DMS 273 treated with DMSO at 0.1 percent for 48 hours (cell line): ENCODE measurements around the gene LYSMD3.

Source experiments
- DNase-seq: peaks from one replicate; lab custom pipeline; 2025; lab: John Stamatoyannopoulos, UW

The LYSMD3 gene

DNA sequence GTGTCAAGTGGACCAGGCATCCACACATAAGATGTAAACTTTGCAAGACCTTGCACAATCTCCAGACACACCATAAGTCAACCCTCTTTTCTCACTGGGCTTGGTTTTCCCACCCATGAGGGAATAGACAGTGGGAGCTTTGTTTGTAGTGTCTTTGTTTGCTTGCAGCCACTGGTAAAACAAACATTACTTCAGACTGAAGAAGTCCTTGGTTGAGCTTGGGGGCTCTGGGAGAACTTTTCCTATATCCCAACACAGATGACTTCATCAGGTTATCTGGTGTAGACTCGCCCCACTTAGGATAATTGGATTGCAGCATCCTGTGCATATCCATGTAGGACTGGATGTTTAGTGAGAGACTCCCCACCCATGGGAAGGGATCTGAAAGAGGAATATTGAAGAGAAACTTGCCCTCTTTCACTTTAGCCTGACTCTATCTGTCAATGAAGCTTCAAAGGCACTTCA lies 17.7 kb upstream of the LYSMD3 start:
- no peak for DNase-seq

DNA sequence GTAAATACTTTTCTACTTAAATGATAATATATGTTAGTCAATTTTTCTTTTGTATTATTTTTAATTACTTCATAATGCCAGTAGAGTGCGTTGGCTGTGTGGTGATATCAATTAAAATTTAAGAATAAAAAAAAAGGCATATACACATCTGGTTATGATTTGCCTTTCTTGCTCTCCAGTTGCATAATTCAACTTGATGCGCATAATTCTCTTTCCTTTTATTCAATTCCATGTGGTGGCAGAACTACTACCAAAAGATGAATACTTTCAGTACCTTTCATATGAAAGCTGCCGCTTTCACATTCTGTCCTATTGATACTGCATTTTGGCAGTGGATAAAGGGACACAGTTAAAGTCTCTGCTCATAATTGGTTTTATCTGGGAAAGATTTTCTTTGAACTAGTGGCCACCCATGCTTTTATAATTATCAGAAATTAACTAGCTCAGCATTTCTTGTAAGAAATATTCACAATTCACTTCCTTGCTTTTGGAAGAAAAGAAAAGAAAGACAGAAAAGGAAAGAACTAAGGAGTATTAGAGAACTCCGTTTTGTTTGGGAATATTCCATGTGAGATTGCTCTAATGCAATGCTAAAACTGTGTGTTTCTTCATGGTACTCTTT lies 16.9 kb upstream of the LYSMD3 start:
- no peak for DNase-seq

DNA sequence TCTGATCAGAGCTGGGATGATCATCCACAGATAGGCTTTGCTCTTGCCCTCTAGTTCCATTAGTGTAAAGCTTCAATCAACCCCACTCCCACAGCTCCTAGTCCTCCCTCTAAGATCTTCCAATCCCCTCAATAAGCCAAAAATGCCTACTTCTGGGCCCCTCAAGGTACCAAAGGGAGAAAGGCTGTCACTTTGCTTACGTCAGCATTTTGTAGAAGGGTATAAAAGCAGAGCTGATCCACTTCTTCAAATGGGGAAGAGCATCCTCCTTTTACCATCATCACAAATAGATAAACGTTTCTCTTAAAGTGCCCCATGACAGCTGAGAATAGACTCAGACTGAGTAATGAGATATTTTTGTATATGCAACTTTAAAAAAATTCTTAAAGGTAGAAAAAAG lies 16.1 kb upstream of the LYSMD3 start:
- no peak for DNase-seq

DNA sequence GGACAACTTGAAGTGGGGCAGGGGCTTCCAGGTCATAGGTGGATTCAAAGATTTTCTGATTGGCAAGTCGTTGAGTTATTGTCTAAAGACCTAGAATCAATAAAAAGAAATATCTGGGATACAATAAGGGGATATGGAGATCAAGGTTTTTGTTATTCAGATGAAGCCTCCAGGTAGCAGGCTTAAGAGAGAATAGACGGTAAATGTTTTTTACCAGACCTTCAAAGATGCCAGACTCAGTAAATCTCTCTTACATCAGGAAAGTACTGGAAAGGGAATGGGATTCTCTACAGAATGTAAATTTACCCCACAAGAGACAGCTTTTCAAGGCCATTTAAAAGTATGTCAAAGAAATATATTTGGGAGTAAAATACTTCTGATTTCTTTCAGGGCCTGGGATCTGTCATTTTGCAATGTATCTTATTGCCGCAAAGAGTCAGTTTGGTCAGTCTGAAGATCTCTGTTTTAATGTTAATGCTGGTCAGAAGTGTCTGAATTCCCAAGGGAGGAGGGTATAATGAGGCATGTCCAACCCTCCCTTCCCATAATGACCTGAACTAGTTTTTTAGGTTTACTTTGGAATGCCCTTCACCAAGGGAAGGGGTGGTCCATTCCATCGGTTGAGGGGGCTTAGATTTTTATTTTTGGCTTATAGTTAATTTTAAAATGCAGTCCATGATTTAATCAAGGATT lies 13.6 kb upstream of the LYSMD3 start:
- DNase-seq: no peak

DNA sequence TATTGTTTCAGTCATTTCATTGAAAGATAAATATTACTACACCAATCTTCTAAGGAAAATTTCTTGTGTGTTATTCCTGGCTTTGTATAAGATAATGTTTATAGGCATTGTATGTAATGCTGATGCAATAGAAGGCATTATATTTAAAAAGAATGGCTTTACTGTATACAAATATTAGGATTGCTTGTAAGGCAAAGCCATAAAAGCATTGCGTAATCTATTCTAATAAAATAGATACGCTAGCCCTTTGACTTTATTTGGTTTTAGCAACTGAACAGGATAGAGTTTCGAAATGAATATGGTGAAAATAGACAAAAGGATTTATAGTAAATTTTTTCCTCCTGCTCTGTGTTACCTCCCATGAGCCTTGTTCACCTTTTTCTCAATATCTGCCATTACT lies 5.5 kb upstream of the LYSMD3 start:
- DNase-seq: no peak

DNA sequence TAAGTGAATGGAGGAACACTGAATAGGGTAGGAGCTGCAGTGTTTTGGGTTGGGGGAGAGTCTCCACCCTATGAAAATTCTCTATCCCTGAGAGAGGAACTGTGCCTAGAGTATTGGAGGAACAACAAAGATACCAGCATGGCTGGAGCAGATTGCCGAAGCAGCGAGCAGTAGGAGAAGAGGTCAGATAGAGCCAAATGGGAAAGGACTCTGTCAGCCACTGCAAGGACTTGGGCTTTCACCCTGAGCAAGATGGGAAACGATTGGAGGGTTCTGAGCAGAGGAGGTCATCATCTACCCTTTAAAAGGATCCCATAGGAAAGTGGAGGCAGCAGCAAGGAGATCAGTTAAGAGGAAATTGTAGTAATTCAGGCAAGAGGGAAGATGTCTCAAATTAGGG lies 4.4 kb upstream of the LYSMD3 start:
- DNase-seq: no peak

DNA sequence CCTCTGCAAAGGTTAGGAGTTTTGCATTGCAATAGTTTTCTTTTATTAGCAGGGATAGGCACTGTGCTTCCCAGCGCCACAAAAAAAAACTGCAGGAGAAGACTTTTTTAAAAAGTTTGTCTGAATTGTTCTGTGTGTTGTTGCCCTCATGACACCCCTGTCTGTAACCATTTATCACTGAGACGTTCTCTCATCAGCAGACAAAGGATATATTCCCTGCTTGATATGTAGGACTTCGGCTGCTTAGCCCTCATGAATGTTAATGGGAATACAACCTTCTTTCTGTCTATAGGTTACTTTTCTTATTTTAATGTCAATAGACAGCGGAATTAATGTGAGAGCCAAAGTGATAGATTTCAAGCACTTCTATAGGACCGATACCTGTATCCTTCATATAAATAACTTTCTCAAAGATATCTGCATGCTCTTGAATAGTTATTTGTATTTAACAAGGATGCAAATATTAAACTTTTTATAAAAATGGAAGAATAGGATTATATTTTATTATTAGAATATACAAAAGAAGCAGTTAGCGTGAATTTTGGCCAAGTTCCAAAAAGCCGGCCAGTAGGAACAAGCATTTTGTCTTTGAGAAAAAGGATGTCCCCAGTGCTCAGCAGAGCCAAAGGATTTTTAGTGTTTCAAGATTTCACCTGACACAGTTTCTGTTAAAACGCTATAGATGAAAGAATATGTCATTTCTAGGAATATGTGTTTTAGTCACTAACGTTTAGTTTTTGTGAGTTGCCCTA lies 1.5 kb upstream of the LYSMD3 start:
- no peak for DNase-seq

DNA sequence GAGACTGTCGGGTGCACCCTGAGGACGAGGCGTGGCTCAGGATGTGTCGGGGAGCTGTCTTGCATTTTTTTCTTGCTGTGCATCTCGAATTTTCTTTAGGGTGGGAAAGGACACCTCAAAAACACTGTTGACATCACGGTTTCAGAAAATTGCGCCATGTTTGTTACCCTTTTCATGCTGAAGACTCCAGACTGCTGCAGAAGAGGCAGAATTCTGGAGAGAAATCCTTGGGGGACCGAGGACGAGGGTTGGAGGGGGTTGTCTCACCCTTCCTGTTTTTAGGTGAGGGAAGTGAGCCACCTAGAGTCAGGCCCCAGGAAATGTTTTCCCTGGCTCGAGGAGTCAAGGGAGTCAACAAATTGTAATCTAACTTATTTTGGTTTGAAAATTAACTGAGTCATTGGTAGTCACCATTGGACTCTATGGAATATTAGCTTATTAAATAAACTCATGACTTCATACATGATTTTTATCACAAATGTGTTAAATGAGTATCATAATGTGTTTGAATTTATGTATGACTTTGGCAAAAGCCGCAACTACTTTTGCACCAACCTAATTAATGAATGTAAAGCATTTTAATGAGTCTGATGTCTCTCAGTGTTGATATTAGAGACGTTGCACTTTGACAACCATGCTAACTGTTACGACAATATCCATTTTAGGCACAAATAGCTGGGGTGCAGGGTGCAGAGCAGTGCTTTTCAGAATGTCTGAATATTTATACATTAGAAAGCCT lies 724 bp upstream of the LYSMD3 start:
- DNase-seq: peak; percentile 42

DNA sequence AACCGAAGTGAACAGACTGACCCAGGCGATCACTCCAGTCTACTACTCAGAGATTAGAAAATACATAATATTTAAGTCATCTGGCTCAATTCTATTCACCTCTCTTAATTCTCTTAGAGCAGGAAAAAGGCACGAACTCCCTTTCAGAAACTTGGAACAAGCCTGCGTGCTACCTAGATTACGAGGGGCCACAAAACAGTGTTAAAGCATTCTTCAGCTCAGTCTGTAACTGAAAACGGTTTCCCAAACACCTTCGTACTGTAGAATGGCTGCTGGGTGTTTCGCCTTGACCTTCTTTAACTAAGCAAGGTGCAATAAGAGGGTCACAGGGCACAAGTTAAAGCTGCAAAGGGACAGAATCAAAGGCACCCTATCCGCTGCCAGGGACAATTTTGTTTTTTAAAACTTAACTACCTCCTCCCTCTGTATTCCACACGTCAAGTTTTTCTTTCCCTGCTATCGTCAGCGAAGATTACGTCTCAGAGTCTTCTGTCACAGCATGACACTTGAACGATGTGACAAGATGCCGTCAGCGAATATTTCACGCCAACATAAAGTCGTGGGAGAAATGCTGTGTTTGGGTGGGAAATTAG lies 687 bp downstream of the LYSMD3 start:
- no peak for DNase-seq

DNA sequence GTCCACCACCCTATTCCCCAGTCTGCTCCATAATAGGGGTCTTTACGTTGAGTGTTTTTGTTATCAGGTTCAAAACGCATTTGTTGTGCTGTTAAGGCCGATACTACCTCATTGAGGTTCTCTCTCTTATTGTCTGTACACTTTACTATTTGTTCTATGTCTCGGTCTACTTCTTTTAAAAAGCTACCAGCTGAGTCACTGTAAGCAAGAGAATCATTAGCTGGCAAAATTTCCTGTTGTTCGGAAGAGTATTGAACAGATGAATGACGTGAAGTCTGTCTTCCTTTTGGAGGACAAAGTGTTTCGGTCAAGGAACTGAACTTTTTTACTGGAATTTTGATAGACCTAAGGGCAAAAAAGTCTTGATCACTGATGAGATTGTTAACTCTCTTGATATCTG lies 10.3 kb downstream of the LYSMD3 start:
- no peak for DNase-seq

DNA sequence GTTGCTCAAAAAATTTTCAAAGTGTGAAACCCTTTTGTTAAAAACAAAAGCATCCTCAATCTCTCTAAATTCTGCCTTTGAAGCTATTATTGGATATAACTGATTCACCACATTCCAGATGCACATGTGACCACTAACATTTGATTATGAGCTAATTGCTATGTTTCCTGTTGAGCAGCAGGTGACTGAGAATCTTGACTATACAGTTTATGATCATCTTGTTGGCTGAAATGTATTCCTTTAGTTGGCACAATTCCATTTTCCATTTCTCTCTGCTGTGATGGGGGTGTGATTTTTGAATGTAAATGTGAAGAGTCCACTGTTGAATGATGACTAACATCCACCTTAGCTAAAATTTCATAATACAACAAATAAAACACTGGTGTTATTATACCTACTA lies 10.7 kb downstream of the LYSMD3 start:
- no peak for DNase-seq

DNA sequence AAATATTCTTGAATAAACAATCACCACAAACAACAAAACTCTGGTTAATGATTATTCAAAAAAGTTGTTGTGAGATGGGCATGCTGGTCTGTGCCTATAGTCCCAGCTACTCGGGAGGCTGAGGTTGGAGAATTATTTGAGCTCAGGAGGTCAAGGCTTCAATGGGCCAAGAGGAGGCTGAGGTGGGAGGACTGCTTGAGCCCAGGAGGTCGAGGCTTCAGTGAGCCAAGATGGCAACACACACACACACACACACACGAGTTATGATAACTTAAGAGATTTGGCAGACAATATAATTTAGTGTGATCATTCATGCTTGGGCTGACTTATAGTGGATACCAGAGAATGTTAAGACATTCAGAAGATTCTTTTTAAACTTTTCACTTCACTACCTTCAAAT lies 14.9 kb downstream of the LYSMD3 start:
- DNase-seq: no peak

DNA sequence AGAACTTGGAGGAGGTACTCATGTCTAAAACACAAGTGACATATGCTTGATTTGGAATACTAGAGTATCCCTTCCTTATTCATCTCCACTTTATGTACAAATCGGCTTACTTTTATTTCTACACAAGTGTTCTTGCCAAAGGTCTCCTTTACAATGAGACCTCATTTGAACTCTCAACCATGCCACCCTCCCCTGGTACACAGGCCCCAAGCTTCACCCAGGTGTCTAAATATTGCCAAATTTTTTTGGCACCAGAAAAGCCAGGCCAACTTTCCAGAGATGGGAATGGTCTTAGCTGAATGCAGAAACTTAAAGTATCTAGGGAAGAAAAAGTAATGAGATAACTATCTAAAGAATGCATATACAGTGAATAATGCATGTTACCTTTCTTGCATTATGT lies 18.9 kb downstream of the LYSMD3 start:
- DNase-seq: no peak

DNA sequence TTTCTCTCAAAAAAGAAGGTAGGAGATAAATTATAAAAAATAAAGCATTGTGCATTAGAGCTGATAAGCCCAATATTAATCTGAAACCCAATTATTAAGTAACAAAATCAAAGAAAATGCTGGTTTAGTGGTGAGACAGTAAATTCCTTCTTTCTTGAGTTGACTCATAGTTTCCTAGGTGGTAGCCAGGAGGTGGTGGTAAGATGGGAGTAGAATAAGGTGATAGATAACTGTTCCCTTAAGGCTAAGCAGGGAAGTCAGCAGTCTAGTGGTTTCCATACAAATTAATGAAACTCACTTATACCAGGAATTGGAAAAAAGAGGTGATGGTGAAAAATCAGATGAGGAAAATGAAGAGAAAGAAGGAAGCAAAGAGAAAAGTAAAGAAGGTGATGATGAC lies 23.2 kb downstream of the LYSMD3 start:
- DNase-seq: no peak

DNA sequence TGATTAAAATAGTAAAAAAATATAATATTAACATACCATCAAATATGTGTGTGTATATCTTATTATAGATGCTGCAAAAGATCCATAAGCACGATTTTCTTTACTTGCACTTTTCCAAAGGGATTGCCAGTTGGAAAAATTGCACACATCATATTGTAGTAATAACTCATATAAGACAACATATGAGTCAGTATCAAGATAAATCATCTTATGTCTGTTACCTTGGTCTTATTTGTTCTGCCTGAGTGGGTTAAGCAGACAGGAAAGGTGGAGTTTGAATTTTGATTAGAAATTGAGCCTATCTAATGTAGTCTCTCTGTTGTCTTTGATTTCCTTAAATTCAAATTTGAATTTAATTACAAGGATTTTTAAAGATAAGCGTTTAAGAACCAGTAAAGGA lies 24.6 kb downstream of the LYSMD3 start:
- DNase-seq: no peak

DNA sequence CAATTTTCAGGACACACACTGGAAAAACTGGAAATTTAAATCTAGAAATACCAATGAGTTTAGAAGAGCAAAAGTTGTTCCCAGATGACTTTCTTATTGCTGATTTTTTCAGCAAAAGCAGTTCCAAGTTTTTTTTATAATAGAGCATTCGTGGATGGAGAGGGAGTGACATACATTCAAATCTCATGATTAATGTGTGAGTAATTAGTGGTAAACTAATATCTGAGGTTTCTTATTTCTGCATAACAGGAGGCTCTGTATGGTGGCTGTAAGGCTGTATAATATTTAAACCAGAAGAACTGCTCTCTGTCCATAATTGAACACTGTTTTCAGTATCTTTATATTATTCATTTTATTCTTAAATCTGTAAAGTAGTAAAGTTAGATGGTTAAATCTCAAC lies 25.8 kb downstream of the LYSMD3 start:
- no peak for DNase-seq

DNA sequence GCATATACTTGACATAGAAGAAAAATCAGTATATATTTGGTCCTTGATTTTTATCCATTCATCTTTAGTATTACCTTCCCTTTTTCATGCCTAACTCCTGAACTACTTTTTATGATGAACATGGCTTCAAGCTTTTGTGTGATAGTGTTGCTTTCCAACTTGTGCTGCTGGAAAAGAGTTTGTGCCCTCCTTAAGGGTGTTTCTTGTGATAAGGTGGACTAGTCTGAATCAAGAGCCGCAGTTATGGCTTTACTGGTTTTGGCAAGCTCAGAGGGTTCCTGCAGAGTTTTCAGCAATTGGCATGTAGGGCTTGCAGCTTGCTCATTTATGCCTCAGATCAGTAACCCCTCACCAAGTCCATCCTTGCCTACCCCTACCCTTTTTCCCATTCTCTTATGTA lies 34.2 kb downstream of the LYSMD3 start:
- DNase-seq: no peak

DNA sequence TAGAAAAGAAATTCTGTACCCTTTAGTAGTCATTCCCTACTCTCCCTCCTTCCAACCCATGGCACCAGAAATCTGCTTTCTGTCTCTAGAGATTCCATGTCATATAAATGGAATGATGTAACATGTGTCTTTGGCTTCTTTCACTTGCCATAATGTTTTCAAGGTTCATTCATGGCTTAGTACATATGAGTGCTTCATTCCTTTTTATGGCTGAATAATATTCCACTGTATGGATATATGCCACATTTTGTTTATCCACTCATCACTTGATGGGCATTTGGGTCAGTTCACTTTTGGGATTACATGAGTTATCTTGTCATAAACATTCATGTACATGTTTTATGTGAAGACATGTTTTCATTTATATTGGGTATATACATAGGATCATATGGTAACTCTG lies 35.3 kb downstream of the LYSMD3 start:
- no peak for DNase-seq

DNA sequence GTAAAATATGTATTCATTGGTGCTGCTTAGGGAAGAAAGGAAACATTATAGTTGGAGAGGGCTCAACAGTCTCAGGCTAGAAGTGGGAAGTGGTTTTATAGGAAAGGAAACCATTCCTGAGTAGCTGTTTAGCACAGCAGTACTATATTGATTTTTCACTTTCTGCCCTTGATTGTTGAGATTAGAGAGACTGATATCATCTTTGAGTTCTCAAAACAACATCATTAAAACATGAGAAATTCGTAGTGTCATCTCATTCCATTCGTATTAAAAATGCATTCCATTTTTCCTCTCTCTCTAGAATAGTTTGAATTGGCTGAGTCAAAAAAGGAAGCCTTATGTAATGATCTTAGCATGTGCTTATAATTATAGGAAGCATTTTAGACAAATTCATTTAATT lies 40.6 kb downstream of the LYSMD3 start:
- no peak for DNase-seq

DNA sequence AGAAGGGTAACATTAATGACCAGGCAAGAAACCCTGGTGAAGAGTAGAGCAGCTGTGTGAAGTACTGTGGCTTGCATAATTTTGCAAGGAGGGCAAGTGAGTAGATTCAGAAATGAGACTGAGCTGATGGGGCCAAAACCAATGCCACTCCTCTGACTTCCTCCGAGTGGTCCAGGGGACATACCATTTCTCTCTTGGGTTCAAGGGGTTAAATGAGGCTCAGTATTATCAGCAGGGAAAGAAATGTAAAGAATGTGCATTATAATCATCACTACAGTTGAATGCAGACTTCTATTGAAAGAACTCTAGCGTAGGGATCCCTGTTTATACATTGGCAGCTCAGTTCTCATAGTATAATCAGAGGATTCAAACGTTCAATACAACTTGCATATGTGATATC lies 44.8 kb downstream of the LYSMD3 start:
- no peak for DNase-seq

DNA sequence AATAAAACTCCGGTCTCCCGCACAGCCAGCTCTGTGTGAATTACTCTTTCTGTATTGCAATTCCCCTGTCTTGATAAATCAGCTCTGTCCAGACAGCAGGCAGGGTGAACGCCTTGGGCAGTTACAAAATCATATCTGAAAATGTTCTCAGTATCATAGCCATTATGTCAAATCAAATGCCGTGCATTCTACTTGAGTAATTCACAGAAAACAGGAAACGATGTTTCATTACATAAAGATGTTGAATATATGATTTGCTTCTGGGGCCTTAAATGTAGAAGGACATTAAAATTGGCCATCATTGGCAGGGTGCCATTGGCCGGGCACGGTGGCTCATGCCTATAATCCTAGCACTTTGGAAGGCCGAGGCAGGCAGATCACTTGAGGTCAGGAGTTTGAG lies 46.2 kb downstream of the LYSMD3 start:
- DNase-seq: no peak

DNA sequence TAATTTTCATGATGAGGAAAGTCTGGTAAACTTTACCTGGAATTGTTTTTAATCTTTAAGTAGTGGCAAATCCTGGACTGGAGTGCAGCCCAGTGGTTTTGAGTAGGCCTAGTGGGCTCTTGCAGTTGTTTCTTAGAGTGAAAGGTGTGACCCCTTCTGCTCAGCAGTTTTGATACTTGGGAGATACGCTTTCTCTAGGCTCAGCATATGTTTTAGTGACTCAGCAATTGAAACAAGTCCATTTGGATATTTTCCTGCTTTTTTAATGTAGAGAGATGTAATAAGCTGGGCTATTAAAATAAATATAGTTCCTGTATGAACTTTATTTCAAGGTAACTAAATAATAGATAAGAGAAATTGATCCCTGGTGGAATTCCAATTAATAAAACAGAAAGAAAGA lies 48.7 kb downstream of the LYSMD3 start:
- DNase-seq: no peak
